B cell (primary cell): Measurements from ENCODE around the gene ATP10A. TPM values are rescaled to one million over a fixed set of nuclear protein-coding genes. Genes with fewer than 3 reads are reported as not detected.

Experiments
- ATAC-seq: fragments of 200-7000 bp; cut with Tn5 transposase; one replicate; pipeline ENCODE4 v1.10.0; 2021; ENCODE audit warnings: low read depth, mild to moderate bottlenecking, moderate number of reproducible peaks, moderate library complexity
- CTCF ChIA-PET: fragments of 350-600 bp; sonication (Branson Sonifier 250); formaldehyde crosslinking; loops from one replicate; lab custom pipeline; 2021; ENCODE audit warnings: antibody characterized with exemption, inconsistent platforms; lab: Charles Lee
- POLR2A ChIA-PET: fragments of 350-600 bp; sonication (Branson Sonifier 250); formaldehyde crosslinking; loops from one replicate; lab custom pipeline; 2021; ENCODE audit warnings: antibody characterized with exemption; lab: Charles Lee
- DNase-seq: peaks from one replicate; pipeline ENCODE4 v3.0.0; 2013
- H2AFZ ChIP-seq: 2 replicates; pipeline ENCODE4 v1.6.1; 2012; ENCODE audit warnings: mild to moderate bottlenecking, low read depth, low read length; ENCODE audit not compliant: insufficient read depth, poor library complexity, severe bottlenecking
- H3K27ac ChIP-seq, 2 donors: 1 replicate in 1 of 2; 2 replicates in 1 of 2; pipeline ENCODE4 v1.5.1; 2012 to 2013; ENCODE audit warnings: low read length in 2 of 2, mild to moderate bottlenecking in 2 of 2, moderate library complexity in 1 of 2
- H3K27me3 ChIP-seq, 4 experiments: fragments of 200-600 bp in 1 of 4; sonication (generic) in 1 of 4; replicated peaks in 1 of 4; 1 replicate in 2 of 4; 2 replicates in 2 of 4; pipeline versions ENCODE4 v1.6.1 to v1.7.0; 2013 to 2016; ENCODE audit warnings: low read length in 3 of 4, mild to moderate bottlenecking in 2 of 4, mixed read lengths in 1 of 4, moderate library complexity in 1 of 4; ENCODE audit not compliant: insufficient read depth in 4 of 4, control insufficient read depth in 3 of 4; ENCODE audit errors: control extremely low read depth in 1 of 4
- H3K36me3 ChIP-seq, 2 experiments: replicated peaks in 1 of 2; 1 replicate in 1 of 2; 2 replicates in 1 of 2; pipeline versions ENCODE4 v1.6.1 to v1.7.1; 2013; ENCODE audit warnings: low read length in 1 of 2; ENCODE audit not compliant: insufficient read depth in 2 of 2, control insufficient read depth in 1 of 2; ENCODE audit errors: control extremely low read depth in 1 of 2, extremely low read depth in 1 of 2
- H3K4me1 ChIP-seq, 2 donors: fragments of 200-600 bp in 1 of 2; sonication (generic) in 1 of 2; 1 replicate in 1 of 2; 2 replicates in 1 of 2; pipeline versions ENCODE4 v1.5.1 to v1.6.1; 2013 to 2017; ENCODE audit warnings: low read length in 2 of 2; ENCODE audit not compliant: control insufficient read depth in 2 of 2, insufficient read depth in 2 of 2
- H3K4me2 ChIP-seq: replicated peaks from 2 replicates; pipeline ENCODE3; 2012; ENCODE audit warnings: mild to moderate bottlenecking, low read depth, low read length; ENCODE audit not compliant: poor library complexity, severe bottlenecking
- H3K4me3 ChIP-seq, 5 experiments: fragments of 200-600 bp in 1 of 5; sonication (generic) in 1 of 5; 1 replicate in 3 of 5; 2 replicates in 2 of 5; pipeline versions ENCODE4 v1.5.1 to v1.7.0; 2011 to 2016; ENCODE audit warnings: low read length in 4 of 5, mild to moderate bottlenecking in 4 of 5, low read depth in 2 of 5, control low read depth in 1 of 5, moderate library complexity in 1 of 5; ENCODE audit not compliant: insufficient read depth in 1 of 5; ENCODE audit errors: control extremely low read depth in 1 of 5, extremely low read depth in 1 of 5
- H3K79me2 ChIP-seq: fragments of 200-600 bp; sonication (generic); one replicate; pipeline ENCODE4 v1.6.0; 2016; ENCODE audit warnings: low read length; ENCODE audit not compliant: control insufficient read depth, insufficient read depth
- H3K9ac ChIP-seq: fragments of 200-600 bp; sonication (generic); 2 replicates; pipeline ENCODE4 v1.6.1; 2017; ENCODE audit warnings: mild to moderate bottlenecking, low read length, moderate library complexity
- H3K9me3 ChIP-seq, 3 donors: one replicate each; pipeline versions ENCODE4 v1.6.1 to v1.7.1; 2013; ENCODE audit warnings: low read length in 2 of 3; ENCODE audit not compliant: control insufficient read depth in 2 of 3, insufficient read depth in 1 of 3; ENCODE audit errors: control extremely low read depth in 1 of 3
- H4K20me1 ChIP-seq: 2 replicates; pipeline ENCODE4 v1.6.0; 2012; ENCODE audit warnings: mild to moderate bottlenecking, low read length; ENCODE audit not compliant: insufficient read depth, control insufficient read depth, poor library complexity, severe bottlenecking
- H3K27ac Mint-ChIP-seq: one replicate; pipeline ENCODE4 v1.8.0; 2021; ENCODE audit warnings: mixed read lengths
- H3K27me3 Mint-ChIP-seq: one replicate; pipeline ENCODE4 v1.8.0; 2021; ENCODE audit warnings: mixed read lengths
- H3K4me1 Mint-ChIP-seq: one replicate; pipeline ENCODE4 v1.8.0; 2021; ENCODE audit warnings: mixed read lengths
- H3K4me3 Mint-ChIP-seq: one replicate; pipeline ENCODE4 v1.8.0; 2021; ENCODE audit warnings: mixed read lengths
- H3K9me3 Mint-ChIP-seq: one replicate; pipeline ENCODE4 v1.8.0; 2022; ENCODE audit warnings: mixed read lengths; ENCODE audit not compliant: insufficient read depth
- CTCF ChIP-seq: fragments of 200-600 bp; IDR thresholded peaks from one replicate; pipeline ENCODE4 v1.8.0; 2022; ENCODE audit warnings: antibody characterized with exemption, mild to moderate bottlenecking
- EZH2 ChIP-seq: IDR thresholded peaks from 2 replicates; pipeline ENCODE4 v1.6.1; 2012; ENCODE audit warnings: borderline replicate concordance, low read depth, mild to moderate bottlenecking, moderate library complexity, low read length; ENCODE audit not compliant: insufficient read depth, poor library complexity, severe bottlenecking
- WGBS: methylation state at CpG from one replicate; pipeline ENCODE4 v1.1.5; 2013; ENCODE audit warnings: missing lambda C conversion rate; ENCODE audit not compliant: insufficient coverage; 5-methylcytosine and 5-hydroxymethylcytosine counted together
- intact Hi-C: fragments of 100-400 bp; cut with micrococcal nuclease; formaldehyde crosslinking; loops from one replicate; pipeline ENCODE4 v1.10.0; 2022
- polyA plus RNA-seq: library from polyadenylated mRNA; depleted of rRNA; stranded (reverse); fragments of >200 nt; gene quantifications from 2 replicates; pipeline ENCODE4 v1.2.3, GENCODE V29; 2012
- total RNA-seq, 2 donors: library from RNA; stranded (reverse); fragments of 120-200 nt in 1 of 2; gene quantifications; 1 replicate in 1 of 2; 2 replicates in 1 of 2; pipeline versions ENCODE4 v1.2.3 to v1.2.4, GENCODE V29; 2013 to 2022

The ATP10A gene
- total and polyA plus RNA-seq, 2 donors (not counting 1 experiment from before 2014, with no cell fraction given), result 0.21 to 0.22 TPM

- no peaks in the 10 kb centered on the region for H3K4me1 Mint-ChIP-seq
- WGBS, result 94% methylated on average over 16 of the region's 19 CpGs
- intact Hi-C loops, result no loop called here
- no peaks in the 10 kb centered on the region for H3K9me3 Mint-ChIP-seq
- ATAC-seq, result no peak
- H2AFZ ChIP-seq, result no peak overlapping the region
- no peak for TF ChIP-seq CTCF
- no peak for TF ChIP-seq EZH2
- no peaks in the 10 kb centered on the region for H3K27me3 ChIP-seq
- no peak overlapping the region for H3K4me3 Mint-ChIP-seq
- no peak overlapping the region for H3K4me3 ChIP-seq
- H3K9ac ChIP-seq, result no peak overlapping the region
- no peak overlapping the region for H3K27ac Mint-ChIP-seq
- no peaks in the 10 kb centered on the region for H4K20me1 ChIP-seq
- H3K27me3 Mint-ChIP-seq, result peaks cover 3% of the 10 kb centered on the region
- no peaks in the 10 kb centered on the region for H3K4me1 ChIP-seq
- H3K27ac ChIP-seq, result no peak overlapping the region
- H3K4me2 ChIP-seq, result no peak overlapping the region
- CTCF ChIA-PET, result interaction anchor here (0.7 to 2.8 kb wide), 8 partner anchors 8 to 225 kb away, joined by 3 to 14 read pairs (median 3); no protein-coding TSS in a partner anchor
- H3K79me2 ChIP-seq, result no peaks in the 10 kb centered on the region
- H3K36me3 ChIP-seq, result no peaks in the 10 kb centered on the region
- H3K9me3 ChIP-seq, result no peaks in the 10 kb centered on the region
- POLR2A ChIA-PET, result no interaction called here
- DNase-seq, result no peak
Measured at GRCh38 chr15:25709437-25710159, 153.5 kb downstream of the ATP10A start.

GRCh38 chr15:25708391-25708790 lies 154.7 kb downstream of the ATP10A start:
- Histone ChIP-seq H2AFZ (no peak overlapping the region), H3K9ac (no peak overlapping the region), H3K27ac (no peak overlapping the region), H3K9me3 (no peaks in the 10 kb centered on the region), H3K27me3 (no peaks in the 10 kb centered on the region), H3K79me2 (no peaks in the 10 kb centered on the region), H3K4me2 (no peak overlapping the region), H3K4me3 (no peak overlapping the region), H4K20me1 (no peaks in the 10 kb centered on the region), H3K4me1 (no peaks in the 10 kb centered on the region), H3K36me3 (no peaks in the 10 kb centered on the region)
- Mint-ChIP-seq H3K4me3 (no peak overlapping the region), H3K27me3 (peaks cover 3% of the 10 kb centered on the region), H3K4me1 (no peaks in the 10 kb centered on the region), H3K27ac (no peak overlapping the region), H3K9me3 (no peaks in the 10 kb centered on the region)
- 100% methylated on average over 4 of the region's 8 CpGs for WGBS
- intact Hi-C loops, result no loop called here
- ATAC-seq (no peak), DNase-seq (no peak)
- CTCF ChIA-PET, result no interaction called here
- POLR2A ChIA-PET, result no interaction called here
- TF ChIP-seq EZH2, result no peak
- TF ChIP-seq CTCF, result no peak
